ENCODE results near the gene LPIN1. TPM values are rescaled to one million over a fixed set of nuclear protein-coding genes. Genes with fewer than 3 reads are reported as not detected.

Gene LPIN1
- total and polyA plus RNA-seq, 2 of the 13 experiments (the other 11 are each of a cell fraction or from before 2014, with no cell fraction given), result 9.7 to 19.4 TPM

- TF ChIP-seq SKIL (CRISPR knock-in tag; IDR thresholded peaks at IDR 0.05; ENCODE audit: borderline replicate concordance) (no peak), CHD4 (IDR thresholded peaks at IDR 0.05; ENCODE audit: borderline replicate concordance, low read length) (no peak), ZFY (CRISPR knock-in tag; IDR thresholded peaks at IDR 0.05) (peak; percentile 67; the same call in 1 of the 2 replicates), GFI1 (CRISPR knock-in tag; IDR thresholded peaks at IDR 0.05; ENCODE audit: borderline replicate concordance) (no peak), POLR2AphosphoS5 (IDR thresholded peaks at IDR 0.05; ENCODE audit: low read depth, low read length) (no peak), ZNF746 (CRISPR knock-in tag; IDR thresholded peaks at IDR 0.05) (no peak), TFDP1 (CRISPR knock-in tag; IDR thresholded peaks at IDR 0.05; ENCODE audit: borderline replicate concordance) (peak; percentile 56; the same call in 1 of the 2 replicates), ZNF546 (CRISPR knock-in tag; conservative IDR thresholded peaks at IDR 0.05) (peak; percentile 80; the same call in 1 of the 2 replicates), ZNF451 (CRISPR knock-in tag; IDR thresholded peaks at IDR 0.05) (no peak; the same call in 1 of the 2 replicates), POGK (CRISPR knock-in tag; conservative IDR thresholded peaks at IDR 0.05) (peak; percentile 78), ZKSCAN8 (CRISPR knock-in tag; IDR thresholded peaks at IDR 0.05; ENCODE audit: borderline replicate concordance) (no peak), ZNF543 (CRISPR knock-in tag; IDR thresholded peaks at IDR 0.05) (no peak), MYC (CRISPR knock-in tag; IDR thresholded peaks at IDR 0.05; ENCODE audit: borderline replicate concordance) (peak; percentile 64; the same call in 1 of the 2 replicates), CCAR2 (optimal IDR thresholded peaks at IDR 0.05; ENCODE audit: low read depth, low read length) (no peak), FOXA1 (IDR thresholded peaks at IDR 0.05) (no peak), FOXA1 (CRISPR knock-in tag; IDR thresholded peaks at IDR 0.05) (no peak), ZHX2 (IDR thresholded peaks at IDR 0.05; ENCODE audit: low read depth) (no peak), ZHX2 (CRISPR knock-in tag; IDR thresholded peaks at IDR 0.05; ENCODE audit: borderline replicate concordance) (no peak), GABPA (IDR thresholded peaks at IDR 0.05; ENCODE audit: low read depth, low read length) (no peak), GABPA (CRISPR knock-in tag; IDR thresholded peaks at IDR 0.05; ENCODE audit: low read depth) (no peak), CEBPG (CRISPR knock-in tag; IDR thresholded peaks at IDR 0.05) (no peak)
Measured at GRCh38 chr2:11742702-11743357, 3.6 kb upstream of the LPIN1 start (continued).
